H1 (cell line): Measurements from ENCODE around the gene HLA-A. TPM values are rescaled to one million over a fixed set of nuclear protein-coding genes. Genes with fewer than 3 reads are reported as not detected.
A peak's percentile ranks its signal among the peaks of the same experiment; 100 is the strongest.

Experiments used
- CTCF ChIA-PET: fragments of 300-600 bp; sonication (Branson Sonifier 250); formaldehyde crosslinking; loops from one replicate; lab custom pipeline; 2021; ENCODE audit not compliant: partially characterized antibody; lab: Charles Lee
- POLR2A ChIA-PET: fragments of 300-600 bp; sonication (Branson Sonifier 250); formaldehyde crosslinking; loops from one replicate; lab custom pipeline; 2021; ENCODE audit warnings: inconsistent platforms; ENCODE audit not compliant: partially characterized antibody; lab: Charles Lee
- DNase-seq, 2 experiments: peaks; one replicate each; pipeline versions ENCODE4 v3.0.0 to v3.0.0-alpha.2; 2010 to 2022; ENCODE audit warnings: low spot score in 2 of 2, low read depth in 1 of 2, mixed read lengths in 1 of 2
- FAIRE-seq: peaks from 2 replicates; lab custom pipeline; 2011; peaks lifted over from hg19 to GRCh38; lab: Jason Lieb, UNC
- H2AFZ ChIP-seq: 2 replicates; pipeline ENCODE4 v1.8.1; 2012; ENCODE audit warnings: low read length, inconsistent platforms
- H2AK5ac ChIP-seq: 2 replicates; pipeline ENCODE4 v1.6.1; 2013; ENCODE audit warnings: low read depth, low read length
- H2BK120ac ChIP-seq: replicated peaks from 2 replicates; pipeline ENCODE3; 2013; ENCODE audit warnings: low read depth, low read length, inconsistent platforms
- H2BK12ac ChIP-seq: 2 replicates; pipeline ENCODE4 v1.6.1; 2013; ENCODE audit warnings: low read depth, low read length
- H2BK15ac ChIP-seq: 2 replicates; pipeline ENCODE4 v1.6.1; 2013; ENCODE audit warnings: low read length
- H2BK20ac ChIP-seq: 2 replicates; pipeline ENCODE4 v1.6.1; 2013; ENCODE audit warnings: low read length
- H2BK5ac ChIP-seq: 2 replicates; pipeline ENCODE4 v1.6.1; 2013; ENCODE audit warnings: low read depth, low read length
- H3K14ac ChIP-seq: 2 replicates; pipeline ENCODE4 v1.6.1; 2013; ENCODE audit warnings: inconsistent platforms; ENCODE audit not compliant: insufficient read length
- H3K18ac ChIP-seq: 2 replicates; pipeline ENCODE4 v1.6.1; 2013; ENCODE audit warnings: low read length; ENCODE audit errors: extremely low read depth
- H3K23ac ChIP-seq: 2 replicates; pipeline ENCODE4 v1.6.1; 2013; ENCODE audit warnings: inconsistent platforms; ENCODE audit not compliant: insufficient read length
- H3K23me2 ChIP-seq: 2 replicates; pipeline ENCODE4 v1.6.1; 2013; ENCODE audit warnings: low read depth, low read length
- H3K27ac ChIP-seq: 2 replicates; pipeline ENCODE4 v1.6.1; 2011; ENCODE audit warnings: low read depth, low read length, inconsistent platforms
- H3K27me3 ChIP-seq, 4 experiments: replicated peaks in 1 of 4; 1 replicate in 1 of 4; 2 replicates in 3 of 4; pipeline versions ENCODE4 v1.6.1 to v1.8.1; 2011 to 2013; ENCODE audit warnings: low read length in 3 of 4, mild to moderate bottlenecking in 3 of 4, inconsistent platforms in 2 of 4, mixed read lengths in 2 of 4, moderate library complexity in 1 of 4; ENCODE audit not compliant: control insufficient read depth in 3 of 4, insufficient read depth in 3 of 4; ENCODE audit errors: extremely low read depth in 1 of 4
- H3K36me3 ChIP-seq, 4 experiments: 2 replicates each; pipeline versions ENCODE4 v1.6.1 to v1.8.1; 2011 to 2013; ENCODE audit warnings: mild to moderate bottlenecking in 4 of 4, low read length in 3 of 4, moderate library complexity in 2 of 4, control low read depth in 1 of 4, inconsistent platforms in 1 of 4; ENCODE audit not compliant: insufficient read depth in 4 of 4, control insufficient read depth in 2 of 4
- H3K4ac ChIP-seq: replicated peaks from 2 replicates; pipeline ENCODE3; 2013; ENCODE audit warnings: low read length, low read depth, mixed read lengths, inconsistent platforms; ENCODE audit not compliant: insufficient read length
- H3K4me1 ChIP-seq, 4 experiments: replicated peaks in 1 of 4; 1 replicate in 1 of 4; 2 replicates in 3 of 4; pipeline versions ENCODE4 v1.6.1 to v1.8.1; 2011 to 2013; ENCODE audit warnings: low read length in 3 of 4, inconsistent platforms in 2 of 4, mixed read lengths in 1 of 4; ENCODE audit not compliant: insufficient read depth in 4 of 4, control insufficient read depth in 3 of 4
- H3K4me2 ChIP-seq, 2 experiments: 2 replicates each; pipeline versions ENCODE4 v1.6.1 to v1.8.1; 2011 to 2013; ENCODE audit warnings: low read depth in 2 of 2, low read length in 2 of 2, control low read depth in 1 of 2, inconsistent platforms in 1 of 2, mild to moderate bottlenecking in 1 of 2; ENCODE audit not compliant: insufficient read depth in 1 of 2
- H3K4me3 ChIP-seq, 4 experiments: fragments of 200-600, 300-600 bp in 1 of 4; sonication (generic), shearing (Covaris generic), sonication (Bioruptor Twin) in 1 of 4; 2 replicates each; pipeline versions ENCODE4 v1.5.1 to v1.8.1; 2011 to 2016; ENCODE audit warnings: low read length in 4 of 4, low read depth in 3 of 4, control low read depth in 2 of 4, inconsistent platforms in 2 of 4, mild to moderate bottlenecking in 2 of 4, mixed read lengths in 1 of 4, moderate library complexity in 1 of 4; ENCODE audit not compliant: insufficient read depth in 2 of 4; ENCODE audit errors: extremely low read depth in 1 of 4
- H3K56ac ChIP-seq: replicated peaks from 2 replicates; pipeline ENCODE3; 2013; ENCODE audit warnings: low read depth, mild to moderate bottlenecking, mixed read lengths, low read length, inconsistent platforms; ENCODE audit not compliant: insufficient read length
- H3K79me1 ChIP-seq: 2 replicates; pipeline ENCODE4 v1.6.1; 2013; ENCODE audit warnings: low read depth, low read length, control low read depth
- H3K79me2 ChIP-seq, 2 experiments: 2 replicates each; pipeline versions ENCODE4 v1.6.1 to v1.8.1; 2012 to 2013; ENCODE audit warnings: low read length in 2 of 2, mild to moderate bottlenecking in 2 of 2, inconsistent platforms in 1 of 2; ENCODE audit not compliant: insufficient read depth in 2 of 2, control insufficient read depth in 1 of 2
- H3K9ac ChIP-seq, 4 experiments: replicated peaks in 1 of 4; 1 replicate in 1 of 4; 2 replicates in 3 of 4; pipeline versions ENCODE4 v1.6.1 to v1.8.1; 2011 to 2013; ENCODE audit warnings: low read depth in 3 of 4, low read length in 3 of 4, control low read depth in 2 of 4, mild to moderate bottlenecking in 2 of 4, moderate library complexity in 2 of 4, inconsistent platforms in 1 of 4; ENCODE audit errors: extremely low read depth in 1 of 4
- H3K9me3 ChIP-seq, 2 experiments: 2 replicates each; pipeline versions ENCODE4 v1.6.1 to v1.8.1; 2012 to 2013; ENCODE audit warnings: mild to moderate bottlenecking in 2 of 2, moderate library complexity in 2 of 2, control low read depth in 1 of 2, inconsistent platforms in 1 of 2, low read depth in 1 of 2, low read length in 1 of 2, mixed read lengths in 1 of 2; ENCODE audit not compliant: insufficient read depth in 2 of 2
- H4K20me1 ChIP-seq, 2 experiments: replicated peaks in 1 of 2; 2 replicates each; pipeline versions ENCODE3 to v1.8.1; 2011 to 2013; ENCODE audit warnings: inconsistent platforms in 2 of 2, low read length in 2 of 2, mild to moderate bottlenecking in 1 of 2; ENCODE audit not compliant: insufficient read depth in 2 of 2, control insufficient read depth in 1 of 2
- H4K5ac ChIP-seq: 2 replicates; pipeline ENCODE4 v1.6.1; 2013; ENCODE audit warnings: low read length, low read depth, mixed read lengths, inconsistent platforms; ENCODE audit not compliant: insufficient read length
- H4K8ac ChIP-seq: 2 replicates; pipeline ENCODE4 v1.8.0; 2013; ENCODE audit warnings: mild to moderate bottlenecking, moderate library complexity, low read length, inconsistent platforms; ENCODE audit not compliant: insufficient read depth; ENCODE audit errors: extremely low read depth
- H4K91ac ChIP-seq: replicated peaks from 2 replicates; pipeline ENCODE3; 2013; ENCODE audit warnings: low read length, mixed read lengths, inconsistent platforms; ENCODE audit not compliant: insufficient read length
- BACH1 ChIP-seq: IDR thresholded peaks from 2 replicates; pipeline ENCODE4 v1.6.1; 2012; ENCODE audit warnings: low read length, improper control_type of control experiment
- BRCA1 ChIP-seq: IDR thresholded peaks from 2 replicates; pipeline ENCODE4 v1.6.1; 2012; ENCODE audit warnings: low read depth, low read length, improper control_type of control experiment
- CEBPB ChIP-seq: IDR thresholded peaks from 2 replicates; pipeline ENCODE4 v1.6.1; 2012; ENCODE audit warnings: low read depth, low read length
- CHD1 ChIP-seq: IDR thresholded peaks from 2 replicates; pipeline ENCODE4 v1.6.1; 2012; ENCODE audit warnings: low read depth, low read length, improper control_type of control experiment
- CTCF ChIP-seq, 3 experiments: IDR thresholded peaks; 1 replicate in 2 of 3; 2 replicates in 1 of 3; pipeline versions ENCODE4 v1.5.1 to v1.6.1; 2011; ENCODE audit warnings: low read length in 3 of 3, mild to moderate bottlenecking in 3 of 3, inconsistent platforms in 2 of 3, low read depth in 1 of 3, moderate library complexity in 1 of 3; ENCODE audit not compliant: insufficient read depth in 1 of 3; ENCODE audit errors: control extremely low read depth in 1 of 3
- EP300 ChIP-seq, 2 experiments: IDR thresholded peaks; 1 replicate in 1 of 2; 2 replicates in 1 of 2; pipeline ENCODE4 v1.6.1; 2011 to 2012; ENCODE audit warnings: low read depth in 2 of 2, low read length in 2 of 2, mild to moderate bottlenecking in 2 of 2, borderline replicate concordance in 1 of 2, inconsistent platforms in 1 of 2, moderate library complexity in 1 of 2
- POLR2AphosphoS5 ChIP-seq: IDR thresholded peaks from 2 replicates; pipeline ENCODE4 v1.6.1; 2011; ENCODE audit warnings: low read depth, low read length
- RXRA ChIP-seq: IDR thresholded peaks from 2 replicates; pipeline ENCODE4 v1.6.1; 2011; ENCODE audit warnings: low read depth, mild to moderate bottlenecking, low read length, moderate library complexity; ENCODE audit not compliant: insufficient read depth
- TAF1 ChIP-seq: IDR thresholded peaks from 2 replicates; pipeline ENCODE4 v1.6.1; 2011; ENCODE audit warnings: mild to moderate bottlenecking, low read depth, low read length
- ZNF274 ChIP-seq: IDR thresholded peaks from 2 replicates; pipeline ENCODE4 v1.7.0; 2012; ENCODE audit warnings: low read length, borderline replicate concordance; ENCODE audit errors: extremely low read depth
- WGBS, 2 experiments: shearing (Covaris generic) in 1 of 2; methylation state at CpG; one replicate each; pipeline versions ENCODE4 v1.1.6 to v1.1.7; 2013 to 2015; ENCODE audit warnings: low lambda C conversion rate in 2 of 2, mixed read lengths in 2 of 2, inconsistent platforms in 1 of 2, low coverage in 1 of 2, missing lambda C conversion rate in 1 of 2; ENCODE audit not compliant: insufficient replicate concordance in 2 of 2, insufficient coverage in 1 of 2, insufficient read length in 1 of 2; ENCODE audit errors: extremely low coverage in 1 of 2, missing lambda C conversion rate in 1 of 2; 5-methylcytosine and 5-hydroxymethylcytosine counted together
- polyA plus RNA-seq, 7 experiments: library from polyadenylated mRNA; depleted of rRNA in 3 of 7; stranded (reverse) in 5 of 7; unstranded in 2 of 7; fragments of >200 nt in 5 of 7; fragments of 200-250 nt in 2 of 7; gene quantifications; 1 replicate in 5 of 7; 2 replicates in 1 of 7; 4 replicates in 1 of 7; pipeline versions ENCODE4 v1.2.1 to v1.2.3, GENCODE V29; 2011 to 2013; ENCODE audit warnings: missing spikeins in 2 of 7, mixed read lengths in 2 of 7
- total RNA-seq: library from RNA; stranded (reverse); fragmentation: NEBNext Ultra II Directional; extraction: Animal tissue kit (Norgen Biotek cat#: 25700); gene quantifications from 2 replicates; pipeline ENCODE4 v1.2.1, GENCODE V29; 2021
- TF ChIP-seq, protein P1 (sequence below): IDR thresholded peaks from 2 replicates; pipeline ENCODE4 v1.6.1; 2012; ENCODE audit warnings: inconsistent platforms

HLA-A gene
- total and polyA plus RNA-seq, 2 of the 8 experiments (the other 6 are each of a cell fraction or from before 2014, with no cell fraction given): 221 to 474 TPM

GRCh38 chr6:29927841-29928388 lies 14.4 kb upstream of the HLA-A start:
- DNase-seq: no peak
- H3K23ac ChIP-seq: no peak overlapping the region
- no peaks in the 10 kb centered on the region for H4K20me1 ChIP-seq
- no peak overlapping the region for H2BK12ac ChIP-seq
- no peak overlapping the region for H3K9ac ChIP-seq
- H2BK20ac ChIP-seq: no peak overlapping the region
- no peak overlapping the region for H2BK5ac ChIP-seq
- no peaks in the 10 kb centered on the region for H3K79me2 ChIP-seq
- H3K36me3 ChIP-seq: no peaks in the 10 kb centered on the region
- H4K91ac ChIP-seq: no peak overlapping the region
- H3K27ac ChIP-seq: no peak overlapping the region
- H4K5ac ChIP-seq: no peak overlapping the region
- peaks cover 0 to 6% of the 10 kb centered on the region in 2 experiments; a peak in 2 of 4 replicates for H3K9me3 ChIP-seq
- H2AFZ ChIP-seq: no peak overlapping the region
- H3K14ac ChIP-seq: no peak overlapping the region
- H3K4me1 ChIP-seq: peaks cover 0 to 2% (median 0%) of the 10 kb centered on the region in 4 experiments; a peak in 1 of 7 replicates
- no peak overlapping the region for H3K4me3 ChIP-seq
- H2BK120ac ChIP-seq: no peak overlapping the region
- H3K23me2 ChIP-seq: peaks cover 9% of the 10 kb centered on the region
- no peaks in the 10 kb centered on the region for H3K79me1 ChIP-seq
- H3K27me3 ChIP-seq: no peaks in the 10 kb centered on the region; a peak in 2 of 7 replicates
- H3K4ac ChIP-seq: no peak overlapping the region
- no peak for FAIRE-seq
- H3K18ac ChIP-seq: no peak overlapping the region; the same call in 1 of the 2 replicates
- ChIA-PET CTCF (no interaction called here), POLR2A (interaction anchor here (1.0 to 2.0 kb wide), 3 partner anchors 12 to 14 kb away, joined by 3 to 9 read pairs (median 5); partner anchors contain the start of gene HLA-A)
- no peak overlapping the region for H2AK5ac ChIP-seq
- no peak overlapping the region for H2BK15ac ChIP-seq
- H4K8ac ChIP-seq: no peak overlapping the region; the same call in 1 of the 2 replicates
- H3K56ac ChIP-seq: no peak overlapping the region
- peak overlapping the region in 1 of 2 experiments; percentile 75; a peak in 1 of 4 replicates for H3K4me2 ChIP-seq
- 79% methylated on average over 6 of the region's 6 CpGs; no CpG with 5 or more reads in 1 of the 2 experiments for WGBS, 2 experiments
- TF ChIP-seq ZNF274 (no peak), BACH1 (no peak), RXRA (no peak), POLR2AphosphoS5 (no peak), CEBPB (no peak), CHD1 (no peak), CTCF (IDR thresholded peaks at IDR 0.05; ENCODE audit: control extremely low read depth in 1 of 3, insufficient read depth in 1 of 3, low read depth in 1 of 3, low read length in 3 of 3) (no peak), BRCA1 (no peak), EP300 (IDR thresholded peaks at IDR 0.05; ENCODE audit: borderline replicate concordance in 1 of 2, low read depth in 2 of 2, low read length in 2 of 2) (no peak), TAF1 (no peak)
- TF ChIP-seq, protein P1, sequence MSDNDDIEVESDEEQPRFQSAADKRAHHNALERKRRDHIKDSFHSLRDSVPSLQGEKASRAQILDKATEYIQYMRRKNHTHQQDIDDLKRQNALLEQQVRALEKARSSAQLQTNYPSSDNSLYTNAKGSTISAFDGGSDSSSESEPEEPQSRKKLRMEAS: no peak
